Esophagus muscularis mucosa (tissue), 4 donors: ENCODE data around the gene CDH4.

Source experiments
- EP300 ChIP-seq: sonication (generic); formaldehyde crosslinking; IDR thresholded peaks from one replicate; pipeline ENCODE4 v1.6.1; 2017; ENCODE audit warnings: antibody characterized with exemption
- POLR2A ChIP-seq: fragments of 450-650 bp; IDR thresholded peaks from one replicate; pipeline ENCODE4 v1.6.1; 2017; ENCODE audit warnings: antibody characterized with exemption, moderate library complexity, mild to moderate bottlenecking, low read depth
- TF ChIP-seq, protein P1 (sequence below), 3 experiments: fragments of 200-600 bp in 2 of 3; fragments of 450-650 bp in 1 of 3; sonication (generic) in 2 of 3; IDR thresholded peaks; one replicate each; pipeline ENCODE4 v1.5.1; 2017 to 2019; ENCODE audit warnings: antibody characterized with exemption in 3 of 3, mild to moderate bottlenecking in 2 of 3, moderate library complexity in 1 of 3

DNA sequence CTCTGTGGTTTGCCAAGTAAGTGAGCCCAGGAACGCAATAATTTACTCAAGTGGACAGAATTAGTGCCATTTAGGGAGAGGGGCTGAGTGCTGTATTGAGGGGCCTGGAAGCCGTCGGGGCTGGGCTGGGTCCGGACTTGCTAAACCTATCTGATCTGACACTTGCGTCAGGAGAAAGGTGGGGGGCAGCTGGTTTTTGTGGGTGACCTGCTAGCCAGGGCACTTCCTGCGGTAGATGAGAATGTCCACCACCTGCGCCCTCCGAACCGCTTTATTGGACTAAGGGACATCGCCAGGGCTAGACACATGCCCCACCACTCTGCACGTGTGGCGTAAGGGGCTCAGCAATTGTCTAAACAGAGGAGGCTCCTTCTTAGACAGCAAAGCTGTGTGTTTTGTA, 139.1 kb downstream of the CDH4 start:
- TF ChIP-seq, protein P1, sequence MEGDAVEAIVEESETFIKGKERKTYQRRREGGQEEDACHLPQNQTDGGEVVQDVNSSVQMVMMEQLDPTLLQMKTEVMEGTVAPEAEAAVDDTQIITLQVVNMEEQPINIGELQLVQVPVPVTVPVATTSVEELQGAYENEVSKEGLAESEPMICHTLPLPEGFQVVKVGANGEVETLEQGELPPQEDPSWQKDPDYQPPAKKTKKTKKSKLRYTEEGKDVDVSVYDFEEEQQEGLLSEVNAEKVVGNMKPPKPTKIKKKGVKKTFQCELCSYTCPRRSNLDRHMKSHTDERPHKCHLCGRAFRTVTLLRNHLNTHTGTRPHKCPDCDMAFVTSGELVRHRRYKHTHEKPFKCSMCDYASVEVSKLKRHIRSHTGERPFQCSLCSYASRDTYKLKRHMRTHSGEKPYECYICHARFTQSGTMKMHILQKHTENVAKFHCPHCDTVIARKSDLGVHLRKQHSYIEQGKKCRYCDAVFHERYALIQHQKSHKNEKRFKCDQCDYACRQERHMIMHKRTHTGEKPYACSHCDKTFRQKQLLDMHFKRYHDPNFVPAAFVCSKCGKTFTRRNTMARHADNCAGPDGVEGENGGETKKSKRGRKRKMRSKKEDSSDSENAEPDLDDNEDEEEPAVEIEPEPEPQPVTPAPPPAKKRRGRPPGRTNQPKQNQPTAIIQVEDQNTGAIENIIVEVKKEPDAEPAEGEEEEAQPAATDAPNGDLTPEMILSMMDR (IDR thresholded peaks at IDR 0.05): no peak
- no peak for TF ChIP-seq POLR2A
- TF ChIP-seq EP300: no peak
